Mammary epithelial cell (primary cell): ENCODE results near the gene IFI16.

ENCODE experiments used
- EZH2 ChIP-seq: IDR thresholded peaks from 2 replicates; pipeline ENCODE4 v1.6.1; 2012; ENCODE audit warnings: low read length, inconsistent platforms, borderline replicate concordance
- TF ChIP-seq, protein P1 (sequence below), 2 donors: IDR thresholded peaks in 1 of 2; conservative IDR thresholded peaks in 1 of 2; 2 replicates each; pipeline ENCODE4 v1.5.1; 2011 to 2012; ENCODE audit warnings: inconsistent platforms in 2 of 2, low read length in 2 of 2, mild to moderate bottlenecking in 2 of 2, control low read depth in 1 of 2, low read depth in 1 of 2; ENCODE audit not compliant: insufficient read depth in 1 of 2; ENCODE audit errors: extremely low read depth in 1 of 2

DNA sequence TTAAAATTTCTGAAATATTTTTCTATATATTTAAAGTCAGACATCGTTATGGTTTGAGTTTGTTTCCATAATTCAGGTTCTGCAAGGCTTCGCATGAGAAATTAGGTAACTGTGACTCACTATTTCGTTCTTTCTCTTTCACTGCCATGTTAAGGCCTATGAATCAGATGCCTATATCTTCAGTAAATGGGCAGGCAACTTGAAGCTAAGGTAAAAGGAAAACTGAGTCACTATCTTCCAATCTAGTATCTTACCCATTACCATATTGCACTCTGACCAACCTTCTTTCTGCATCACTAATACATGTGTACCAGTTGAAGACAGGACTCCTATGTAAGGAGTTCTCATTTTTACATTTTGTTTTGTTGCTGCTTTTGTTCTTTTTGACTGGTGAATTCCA, 40.5 kb upstream of the IFI16 start:
- TF ChIP-seq, protein P1, sequence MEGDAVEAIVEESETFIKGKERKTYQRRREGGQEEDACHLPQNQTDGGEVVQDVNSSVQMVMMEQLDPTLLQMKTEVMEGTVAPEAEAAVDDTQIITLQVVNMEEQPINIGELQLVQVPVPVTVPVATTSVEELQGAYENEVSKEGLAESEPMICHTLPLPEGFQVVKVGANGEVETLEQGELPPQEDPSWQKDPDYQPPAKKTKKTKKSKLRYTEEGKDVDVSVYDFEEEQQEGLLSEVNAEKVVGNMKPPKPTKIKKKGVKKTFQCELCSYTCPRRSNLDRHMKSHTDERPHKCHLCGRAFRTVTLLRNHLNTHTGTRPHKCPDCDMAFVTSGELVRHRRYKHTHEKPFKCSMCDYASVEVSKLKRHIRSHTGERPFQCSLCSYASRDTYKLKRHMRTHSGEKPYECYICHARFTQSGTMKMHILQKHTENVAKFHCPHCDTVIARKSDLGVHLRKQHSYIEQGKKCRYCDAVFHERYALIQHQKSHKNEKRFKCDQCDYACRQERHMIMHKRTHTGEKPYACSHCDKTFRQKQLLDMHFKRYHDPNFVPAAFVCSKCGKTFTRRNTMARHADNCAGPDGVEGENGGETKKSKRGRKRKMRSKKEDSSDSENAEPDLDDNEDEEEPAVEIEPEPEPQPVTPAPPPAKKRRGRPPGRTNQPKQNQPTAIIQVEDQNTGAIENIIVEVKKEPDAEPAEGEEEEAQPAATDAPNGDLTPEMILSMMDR (conservative IDR thresholded peaks at IDR 0.05 in 1 of 2, IDR thresholded peaks at IDR 0.05 in 1 of 2; ENCODE audit: extremely low read depth in 1 of 2, insufficient read depth in 1 of 2, low read depth in 1 of 2, low read length in 2 of 2), result no peak
- no peak for TF ChIP-seq EZH2
